ENCODE data around the gene YPEL4.
"Not testable (repeated sequence)": the region's sequence is repeated elsewhere in the genome, so short reads cannot be mapped to it uniquely, and the experiment has no call there.

YPEL4 gene, protein sequence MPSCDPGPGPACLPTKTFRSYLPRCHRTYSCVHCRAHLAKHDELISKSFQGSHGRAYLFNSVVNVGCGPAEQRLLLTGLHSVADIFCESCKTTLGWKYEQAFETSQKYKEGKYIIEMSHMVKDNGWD

DNA sequence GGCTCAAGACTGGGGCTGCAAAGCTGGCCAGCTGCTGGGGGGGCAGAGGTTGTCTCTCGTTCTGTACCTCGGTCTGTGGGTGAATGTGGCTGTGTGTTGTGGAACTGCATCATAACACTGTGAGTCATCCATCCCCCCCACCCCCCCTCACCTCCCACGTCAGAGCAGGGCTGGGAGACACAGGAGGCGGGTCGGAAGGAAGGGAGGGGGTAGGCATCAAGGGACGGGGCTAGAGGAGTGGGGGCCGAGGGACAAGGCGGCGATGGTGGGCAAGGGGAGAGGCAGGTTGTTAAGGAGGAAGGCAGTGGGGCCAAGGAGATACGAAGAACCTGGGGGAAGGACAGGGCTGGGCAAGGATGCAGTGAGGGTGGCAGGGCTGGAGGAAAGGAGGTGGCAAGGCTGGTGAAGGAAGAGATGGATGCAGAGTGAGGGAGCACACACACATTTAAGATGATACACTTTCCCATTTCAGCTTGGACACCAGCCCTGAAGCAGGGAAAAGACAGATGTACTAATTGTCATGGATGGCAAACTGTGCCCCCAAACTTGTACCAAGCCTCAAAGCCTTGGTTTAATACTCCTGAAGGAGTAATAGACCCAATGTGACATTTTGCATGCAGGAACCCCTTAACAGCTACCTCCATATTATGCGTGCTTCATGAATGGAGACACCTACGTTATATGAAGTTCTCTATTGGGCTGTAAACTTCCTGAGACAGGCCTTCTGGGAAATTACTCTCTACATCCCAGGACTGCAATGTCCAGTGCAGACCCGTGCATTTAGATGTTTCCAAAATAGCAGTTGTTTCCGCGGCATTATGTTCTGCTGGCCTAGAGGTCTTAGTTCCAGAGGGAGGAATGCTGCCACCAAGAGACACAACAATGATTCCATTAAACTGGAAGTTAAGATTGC lies at the start of gene YPEL4:
YPEL4 (minus strand) TSS at position 87 of the 913 bp plus-strand sequence. CDS start 2,805 bp downstream, outside the sequence.
- DNase-seq (ENCODE audit: low read depth in 1 of 2, low spot score in 1 of 2), result peak; percentile 26 to 52

DNA sequence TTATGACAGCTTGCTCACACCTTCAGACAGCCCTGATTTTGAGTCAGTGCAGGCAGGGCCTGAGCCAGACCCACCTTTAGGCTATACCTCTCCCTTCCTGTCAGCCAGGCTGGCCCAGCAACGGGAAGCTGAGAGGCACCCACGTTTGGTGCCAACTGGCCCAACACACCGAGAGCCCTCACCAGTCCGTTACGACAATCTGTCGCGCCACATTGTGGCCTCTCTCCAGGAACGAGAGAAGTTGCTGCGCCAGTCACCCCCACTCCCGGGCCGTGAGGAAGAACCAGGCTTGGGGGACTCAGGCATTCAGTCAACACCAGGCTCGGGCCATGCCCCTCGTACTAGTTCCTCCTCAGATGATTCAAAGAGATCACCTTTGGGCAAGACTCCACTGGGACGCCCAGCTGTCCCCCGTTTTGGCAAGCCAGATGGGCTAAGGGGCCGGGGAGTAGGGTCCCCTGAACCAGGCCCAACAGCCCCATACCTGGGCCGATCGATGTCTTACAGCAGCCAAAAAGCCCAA lies 49.2 kb upstream of the YPEL4 start:
- DNase-seq (ENCODE audit: low read depth in 1 of 2, low spot score in 1 of 2), result no peak

DNA sequence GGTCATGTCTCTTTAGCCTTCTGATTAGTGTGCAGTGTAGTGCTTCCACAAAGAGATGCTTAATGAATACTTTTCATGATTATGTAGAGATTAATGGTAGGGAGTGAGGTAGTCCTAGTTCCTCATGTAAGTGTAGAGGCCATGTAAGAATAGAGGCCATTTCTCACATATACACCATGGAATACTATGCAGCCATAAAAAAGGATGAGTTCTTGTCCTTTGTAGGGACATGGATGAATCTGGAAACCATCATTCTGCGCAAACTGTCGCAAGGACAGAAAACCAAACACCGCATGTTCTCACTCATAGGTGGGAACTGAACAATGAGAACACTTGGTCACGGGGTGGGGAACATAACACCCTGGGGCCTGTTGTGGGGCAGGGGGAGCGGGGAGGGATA lies 40.8 kb upstream of the YPEL4 start:
- not testable (repeated sequence) for DNase-seq (ENCODE audit: low read depth in 1 of 2, low spot score in 1 of 2)

DNA sequence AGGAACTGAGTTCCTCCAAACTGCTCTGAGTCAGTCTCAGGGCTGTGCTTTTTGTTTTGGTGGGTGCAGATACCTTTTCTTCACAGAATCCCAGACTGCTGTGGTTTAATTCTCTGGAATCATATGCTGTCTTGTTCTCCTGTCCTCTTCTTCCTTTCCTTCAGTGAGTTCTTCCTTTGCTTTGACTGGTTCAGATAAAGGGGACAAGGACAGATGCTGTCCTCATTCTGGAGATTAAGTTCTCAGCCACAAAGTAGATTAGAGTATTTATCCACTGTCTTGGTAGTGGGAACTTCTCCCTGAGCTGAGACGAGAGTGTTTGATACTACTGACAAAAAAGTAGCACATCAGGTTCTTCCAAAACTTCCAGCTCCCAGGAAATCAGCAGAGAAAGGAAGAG lies 31.5 kb upstream of the YPEL4 start:
- DNase-seq (ENCODE audit: low read depth in 1 of 2, low spot score in 1 of 2), result no peak

DNA sequence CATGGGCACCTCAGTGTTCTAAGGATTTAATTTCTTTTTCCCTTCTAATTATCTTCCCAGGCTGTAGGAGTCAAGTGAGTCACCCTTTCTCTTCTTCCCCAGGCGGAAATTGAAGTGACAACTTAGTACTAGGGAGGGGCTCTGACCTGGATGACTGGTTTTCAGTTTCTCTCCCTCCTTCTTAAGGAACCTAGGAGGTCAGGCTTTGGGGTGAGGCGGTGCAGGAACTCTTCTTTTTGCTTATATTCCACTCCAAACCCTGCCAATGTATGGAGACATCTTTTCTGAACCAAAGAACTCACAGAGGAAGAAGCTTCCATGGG lies 30.8 kb upstream of the YPEL4 start:
- no peak for DNase-seq (ENCODE audit: low read depth in 1 of 2, low spot score in 1 of 2)

DNA sequence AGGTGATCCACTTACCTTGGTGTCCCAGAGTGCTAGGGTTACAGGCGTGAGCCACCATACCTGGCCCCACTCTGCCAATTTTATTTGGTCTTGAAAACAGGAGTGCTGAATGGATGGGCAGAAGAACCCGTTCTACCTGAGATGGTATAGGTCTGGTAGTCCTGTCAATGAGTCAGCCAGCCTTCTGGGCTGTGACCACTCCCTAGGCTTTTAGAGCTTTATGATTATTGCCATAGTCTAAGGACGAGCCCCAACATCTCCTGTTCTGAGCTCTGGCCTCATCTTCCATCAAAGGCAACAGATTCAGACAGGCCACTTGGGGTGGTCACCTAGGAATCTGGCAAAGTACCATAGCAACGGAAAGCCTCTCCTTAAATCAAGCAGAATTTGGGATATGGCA lies 29.7 kb upstream of the YPEL4 start:
- no peak for DNase-seq (ENCODE audit: low read depth in 1 of 2, low spot score in 1 of 2)

DNA sequence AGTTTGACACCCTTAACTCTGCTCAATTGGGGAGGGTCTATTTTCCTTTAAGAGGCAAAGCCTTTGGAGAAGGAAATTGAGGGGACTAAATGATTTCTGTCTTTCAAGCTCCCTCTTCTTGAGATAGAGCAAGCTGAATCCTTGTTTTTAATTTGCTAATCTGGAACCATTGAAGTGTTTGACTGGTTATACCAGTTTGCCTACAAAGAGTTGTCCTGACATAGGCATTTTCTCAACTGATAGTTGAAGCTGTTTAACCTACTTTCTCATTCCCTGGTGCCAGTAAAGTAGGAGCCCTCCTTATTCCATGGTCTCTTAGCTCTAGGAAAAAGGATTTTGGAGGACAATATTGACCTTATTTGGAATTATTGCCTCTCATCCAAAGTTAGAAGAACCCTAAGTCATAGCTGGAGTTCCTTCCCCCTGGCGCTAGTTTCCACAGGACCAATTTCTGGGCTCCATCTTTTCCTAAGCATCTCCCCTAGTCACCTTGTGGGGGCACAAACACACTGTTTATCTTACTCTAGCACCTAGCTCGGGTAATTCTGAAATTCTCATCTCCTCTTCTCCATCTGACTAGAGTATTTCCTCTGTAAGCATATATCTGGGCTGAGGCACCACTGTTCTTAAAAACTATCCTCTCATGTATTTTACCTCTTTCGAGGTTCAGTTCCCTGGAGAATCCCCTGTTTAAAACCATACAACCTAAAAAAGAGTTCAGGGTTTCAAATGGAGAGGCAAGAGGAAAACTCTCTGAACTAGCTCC lies 25.6 kb upstream of the YPEL4 start:
- DNase-seq (ENCODE audit: low read depth in 1 of 2, low spot score in 1 of 2), result no peak

DNA sequence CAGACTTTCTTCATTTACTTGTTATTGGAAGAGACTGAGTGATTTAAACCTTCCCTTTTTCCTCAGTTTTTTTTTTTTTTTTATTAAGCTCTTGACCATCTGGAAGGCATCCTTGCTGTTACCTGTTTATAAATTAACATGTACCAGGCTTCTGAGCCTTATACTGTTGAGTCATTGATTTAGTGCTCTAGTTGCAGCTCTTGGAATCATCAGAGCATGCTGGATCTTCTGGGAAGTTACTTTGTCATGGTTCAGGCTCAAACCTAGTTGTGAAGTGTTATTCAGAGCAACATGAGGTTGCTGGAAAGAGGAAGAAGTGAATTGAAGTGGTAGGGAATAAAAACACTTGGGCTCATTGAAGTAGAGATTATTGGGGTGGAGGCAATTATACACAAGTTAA lies 24.5 kb upstream of the YPEL4 start:
- no peak for DNase-seq (ENCODE audit: low read depth in 1 of 2, low spot score in 1 of 2)

DNA sequence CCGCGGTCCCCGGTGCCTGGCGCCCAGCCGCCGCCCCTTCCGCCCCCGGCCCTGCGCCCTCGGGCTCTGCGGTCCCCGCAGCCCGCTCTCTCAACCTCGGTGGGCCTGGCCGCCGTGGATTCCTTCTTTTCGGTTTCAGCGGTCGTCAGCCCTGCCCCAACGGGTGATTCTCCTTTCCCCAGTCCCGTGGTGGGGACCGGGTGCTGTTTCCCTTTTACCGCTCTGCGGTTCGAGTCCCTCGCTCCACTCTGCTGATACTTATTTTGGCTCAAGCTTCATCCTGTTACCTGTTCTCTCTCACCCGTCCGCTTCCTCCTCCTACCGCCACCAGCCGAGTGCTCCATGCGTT lies 18.7 kb upstream of the YPEL4 start:
- peak in 1 of 2 donors; percentile 23 for DNase-seq (ENCODE audit: low read depth in 1 of 2, low spot score in 1 of 2)

DNA sequence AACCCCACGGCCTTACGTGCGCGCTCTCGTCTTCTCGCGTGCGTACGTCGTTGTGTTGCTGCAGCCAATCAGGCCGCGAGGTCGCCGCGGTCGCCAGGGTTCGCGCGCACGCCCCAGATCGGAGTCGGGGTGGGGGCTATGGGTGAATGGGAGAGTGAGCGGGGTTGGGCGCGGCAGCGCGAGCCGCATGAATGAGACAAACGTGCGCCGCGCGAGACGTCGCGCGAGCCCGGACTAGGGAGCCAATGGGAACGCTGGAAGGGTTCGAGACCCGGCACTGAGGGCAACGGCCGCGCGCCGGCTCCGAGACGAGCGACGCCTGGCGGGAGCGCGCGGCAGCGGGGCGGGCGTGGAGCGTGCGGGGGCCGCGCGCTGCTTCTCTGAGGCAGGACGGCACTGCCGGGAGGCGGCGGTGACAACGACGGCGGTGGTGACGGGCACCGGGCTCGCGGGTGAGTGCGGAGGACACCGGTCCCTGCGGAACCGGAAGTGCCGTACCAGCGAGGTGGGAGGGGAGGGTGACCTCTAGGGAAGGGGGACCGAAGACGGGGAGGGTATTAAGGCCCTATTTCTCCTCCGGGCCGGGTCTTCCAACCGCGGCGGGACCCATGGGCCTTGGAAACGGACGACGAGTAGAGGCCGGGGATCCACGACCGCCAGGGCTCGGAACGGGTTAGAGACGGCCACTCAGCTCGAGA lies 18.2 kb upstream of the YPEL4 start, which contains the start of gene ZDHHC5:
ZDHHC5 (plus strand) TSS at position 379 of the 698 bp plus-strand sequence. CDS start 4,977 bp downstream, outside the sequence.
- DNase-seq (ENCODE audit: low read depth in 1 of 2, low spot score in 1 of 2), result peak; percentile 99 to 100

DNA sequence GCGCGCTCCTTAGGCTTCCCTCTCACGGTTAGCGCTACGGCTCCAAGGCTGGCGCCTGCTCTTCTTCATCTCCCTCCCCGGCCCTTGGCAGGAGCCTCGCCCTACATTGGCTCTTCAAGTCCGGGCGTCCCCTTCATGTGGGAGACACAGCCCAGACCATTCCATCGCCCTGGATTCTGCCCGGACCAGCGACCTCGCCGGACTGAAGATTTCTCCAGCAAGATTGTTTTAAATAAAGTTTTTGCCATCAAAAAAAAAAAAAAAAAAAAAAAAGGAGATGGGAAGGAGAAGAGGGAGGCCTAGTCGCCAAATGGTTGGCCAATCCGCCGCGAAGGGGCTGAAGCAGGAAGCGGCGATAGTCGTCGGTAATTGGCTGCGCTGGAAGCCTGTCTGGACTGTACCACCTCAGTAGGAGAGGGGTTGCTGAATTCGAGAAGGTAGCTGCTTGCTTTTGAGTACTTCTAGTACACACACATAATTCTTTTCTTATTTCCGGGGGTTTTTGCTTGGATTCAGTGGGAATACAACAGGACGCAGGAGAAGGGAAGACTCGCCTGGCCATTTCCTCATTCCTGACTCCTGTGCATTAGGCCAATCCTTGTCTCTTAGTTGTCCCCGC lies 17.5 kb upstream of the YPEL4 start:
- DNase-seq (ENCODE audit: low read depth in 1 of 2, low spot score in 1 of 2), result peak; percentile 79 to 89

DNA sequence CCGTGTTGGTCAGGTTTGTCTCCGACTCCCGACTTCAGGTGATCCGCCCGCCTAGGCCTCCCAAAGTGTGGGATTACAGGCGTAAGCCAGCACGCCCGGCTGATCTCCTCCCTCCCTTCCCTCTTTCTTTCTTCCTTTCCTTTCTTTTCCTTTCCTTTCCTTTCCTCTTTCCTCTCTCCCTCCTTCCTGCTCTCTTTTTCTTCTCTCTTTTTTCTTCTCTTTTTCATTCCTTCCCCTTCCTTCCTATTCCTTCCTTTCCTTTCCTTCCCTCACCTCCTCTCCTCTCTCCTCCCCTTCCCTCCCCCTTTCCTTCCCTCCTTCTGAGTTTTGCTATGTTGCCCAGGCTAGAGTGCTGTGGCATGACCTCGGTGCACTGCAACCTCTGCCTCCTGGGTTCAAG lies 14.3 kb upstream of the YPEL4 start:
- no peak for DNase-seq (ENCODE audit: low read depth in 1 of 2, low spot score in 1 of 2)

DNA sequence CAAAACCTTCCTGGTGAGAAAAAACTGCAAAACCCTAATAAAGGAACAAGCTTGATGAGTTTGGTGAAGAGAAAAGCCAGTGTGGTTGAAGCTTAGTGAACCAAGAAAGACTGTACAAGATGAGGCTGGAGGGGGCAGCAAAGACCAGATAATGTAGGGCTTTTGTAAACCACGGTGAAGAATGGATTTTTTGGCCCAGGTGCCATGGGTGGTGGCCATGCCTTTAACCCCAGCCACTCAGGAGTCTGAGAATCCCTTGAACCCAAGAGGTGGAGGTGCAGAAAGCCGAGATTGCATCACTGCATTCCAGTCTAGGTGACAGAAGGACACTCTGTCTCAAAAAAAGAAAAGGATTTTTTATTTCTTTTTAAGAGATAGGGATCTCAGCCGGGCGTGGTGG lies 13.2 kb upstream of the YPEL4 start:
- DNase-seq (ENCODE audit: low read depth in 1 of 2, low spot score in 1 of 2), result no peak

DNA sequence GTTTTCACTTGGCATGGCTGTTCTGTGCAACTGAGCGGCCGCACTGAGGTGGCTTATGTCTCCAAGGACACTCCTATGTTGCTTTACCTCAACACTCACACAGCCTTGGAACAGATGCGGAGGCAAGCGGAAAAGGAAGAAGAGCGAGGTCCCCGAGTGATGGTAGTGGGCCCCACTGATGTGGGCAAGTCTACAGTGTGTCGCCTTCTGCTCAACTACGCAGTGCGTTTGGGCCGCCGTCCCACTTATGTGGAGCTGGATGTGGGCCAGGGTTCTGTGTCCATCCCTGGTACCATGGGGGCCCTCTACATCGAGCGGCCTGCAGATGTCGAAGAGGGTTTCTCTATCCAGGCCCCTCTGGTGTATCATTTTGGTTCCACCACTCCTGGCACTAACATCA lies 10.0 kb upstream of the YPEL4 start:
- no peak for DNase-seq (ENCODE audit: low read depth in 1 of 2, low spot score in 1 of 2)

DNA sequence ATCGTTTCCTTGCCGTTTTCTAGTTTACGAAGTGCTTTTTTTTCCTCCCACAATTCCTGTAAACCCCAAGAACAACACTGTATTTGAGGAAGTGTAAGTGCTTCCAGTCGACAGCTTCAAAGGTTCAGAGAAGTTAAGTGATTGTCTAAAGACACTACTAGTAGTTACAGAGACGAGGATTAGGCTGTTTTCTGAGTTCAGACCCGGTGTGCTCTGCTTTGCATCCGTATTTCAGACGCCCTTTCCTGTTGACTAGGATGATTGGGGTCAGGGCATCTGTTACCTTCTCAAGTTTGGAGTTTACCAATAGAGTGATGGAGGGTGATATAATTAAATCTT lies 8.3 kb upstream of the YPEL4 start:
- no peak for DNase-seq (ENCODE audit: low read depth in 1 of 2, low spot score in 1 of 2)

DNA sequence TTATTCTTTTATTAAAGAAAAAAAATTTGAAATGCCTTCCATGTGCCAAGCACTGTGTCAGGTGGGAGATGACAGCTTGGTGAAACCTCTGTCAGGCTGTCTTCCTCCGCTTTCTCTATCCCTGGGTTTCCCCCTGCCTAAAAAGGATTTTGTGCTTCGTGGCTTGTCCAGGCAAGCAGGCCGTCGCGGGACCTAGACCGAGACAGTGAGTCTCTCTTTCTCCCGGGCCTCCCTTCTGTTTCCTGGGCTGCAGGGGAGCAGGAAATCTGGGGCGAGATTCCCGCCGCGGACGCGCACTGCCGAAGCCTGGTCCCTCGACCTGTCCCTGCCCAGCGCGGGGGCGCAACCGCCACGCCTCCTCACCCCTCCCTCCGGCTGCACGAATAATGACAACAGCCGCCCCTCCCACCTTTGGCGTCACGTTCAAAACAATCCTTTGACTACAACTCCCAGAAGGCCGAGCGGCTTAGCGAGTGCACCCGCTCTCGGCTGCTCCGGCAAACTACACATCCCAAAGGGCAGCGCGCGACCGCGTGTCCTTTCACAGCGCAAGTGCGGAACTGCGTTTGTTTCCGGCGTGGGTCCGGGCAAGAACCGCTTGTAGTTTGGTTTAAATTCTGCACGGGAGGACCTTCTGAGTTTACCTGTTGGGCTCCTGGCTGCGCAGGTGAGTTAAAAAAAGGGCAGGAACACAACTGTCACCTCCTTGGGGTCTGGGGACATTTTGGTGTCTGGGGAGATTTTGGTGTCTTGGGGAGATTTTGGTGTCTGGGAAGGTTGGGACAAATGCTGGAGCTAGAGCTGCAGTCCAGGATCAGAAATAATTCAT lies 7.7 kb upstream of the YPEL4 start, which contains the start of gene CLP1:
CLP1 (plus strand) TSS at position 569 of the 829 bp plus-strand sequence. CDS start 1,715 bp downstream, outside the sequence.
- peak; percentile 96 to 98 for DNase-seq (ENCODE audit: low read depth in 1 of 2, low spot score in 1 of 2)

DNA sequence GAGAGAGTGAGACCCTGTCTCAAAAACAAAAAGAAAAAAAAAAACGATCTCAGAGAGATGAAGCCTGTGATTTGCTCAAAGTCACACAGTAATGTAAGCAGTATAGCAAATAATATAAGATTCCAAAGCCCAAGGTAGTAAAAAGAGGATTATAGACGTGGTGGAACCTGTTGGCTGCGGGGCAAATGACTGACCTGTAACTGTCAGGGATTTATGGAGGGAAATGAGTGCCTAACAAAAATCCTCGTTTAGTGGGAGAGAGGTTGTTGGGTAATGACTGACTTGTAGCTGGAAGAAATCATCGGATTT lies 7.1 kb upstream of the YPEL4 start:
- DNase-seq (ENCODE audit: low read depth in 1 of 2, low spot score in 1 of 2), result no peak

DNA sequence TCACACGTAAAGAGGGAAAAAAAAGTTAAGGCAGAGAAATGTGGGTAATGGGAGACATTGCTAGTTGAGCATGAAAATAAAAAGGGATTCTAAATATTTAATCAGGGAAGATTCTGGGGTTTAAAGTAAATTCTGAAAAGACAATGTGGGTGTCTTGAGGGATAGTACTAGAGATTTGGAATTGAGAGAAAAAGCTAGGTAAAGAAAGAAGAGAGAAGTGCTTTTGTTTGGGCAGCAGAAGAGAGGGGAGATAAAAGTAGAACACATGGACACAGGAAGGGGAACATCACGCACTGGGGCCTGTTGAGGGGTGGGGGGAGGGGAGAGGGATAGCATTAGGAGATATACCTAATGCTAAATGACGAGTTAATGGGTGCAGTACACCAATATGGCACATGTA lies 3.5 kb upstream of the YPEL4 start:
- no peak for DNase-seq (ENCODE audit: low read depth in 1 of 2, low spot score in 1 of 2)

DNA sequence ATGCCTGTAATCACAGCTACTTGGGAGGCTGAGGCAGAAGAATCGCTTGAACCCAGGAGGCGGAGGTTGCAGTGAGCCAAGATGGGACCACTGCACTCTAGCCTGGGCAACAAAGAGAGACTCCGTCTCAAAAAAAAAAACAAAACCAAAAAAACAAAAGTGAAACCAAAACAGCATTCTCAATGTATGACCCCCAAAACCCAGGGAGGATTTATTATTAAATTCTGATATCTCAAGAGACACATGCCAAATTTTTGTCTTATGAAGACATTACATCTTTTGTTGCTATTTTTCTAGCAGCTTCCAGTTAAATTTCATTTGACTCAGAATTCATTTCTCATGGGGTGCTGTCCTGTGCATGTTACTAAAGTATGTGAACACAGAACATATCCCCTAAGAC lies 3.0 kb upstream of the YPEL4 start:
- no peak for DNase-seq (ENCODE audit: low read depth in 1 of 2, low spot score in 1 of 2)

DNA sequence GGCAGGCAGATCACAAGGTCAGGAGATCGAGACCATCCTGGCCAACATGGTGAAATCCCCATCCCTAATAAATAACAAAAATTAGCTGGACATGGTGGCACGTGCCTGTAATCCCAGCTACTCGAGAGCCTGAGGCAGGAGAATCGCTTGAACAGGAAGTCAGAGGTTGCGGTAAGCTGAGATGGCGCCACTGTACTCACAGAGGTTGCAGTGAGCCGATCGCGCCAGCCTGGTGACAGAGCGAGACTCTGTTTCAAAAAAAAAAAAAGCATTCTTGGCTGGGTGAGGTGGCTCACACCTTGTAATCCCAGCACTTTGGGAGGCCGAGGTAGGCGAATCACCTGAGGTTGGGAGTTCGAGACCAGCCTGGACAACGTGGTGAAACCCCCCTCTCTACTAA lies 2.5 kb upstream of the YPEL4 start:
- not testable (repeated sequence) for DNase-seq (ENCODE audit: low read depth in 1 of 2, low spot score in 1 of 2)
